Pulmonary artery endothelial cell (primary cell): Measurements from ENCODE around the gene WFIKKN1. TPM values are rescaled to one million over a fixed set of nuclear protein-coding genes. Genes with fewer than 3 reads are reported as not detected.

Source experiments
- DNase-seq: peaks from one replicate; pipeline ENCODE4 v3.0.0-alpha.2; 2011; ENCODE audit warnings: low read depth, low spot score
- total RNA-seq: library from RNA; depleted of rRNA; stranded (reverse); fragments of >200 nt; gene quantifications from 2 replicates; pipeline ENCODE4 v1.2.3, GENCODE V29; 2014

The WFIKKN1 gene
- total RNA-seq, 1 donor from 2014 or later, result 0.07 TPM

- no peak for DNase-seq
Measured at GRCh38 chr16:672851-673250, 42.1 kb downstream of the WFIKKN1 start.

GRCh38 chr16:673399-673991, 42.7 kb downstream of the WFIKKN1 start:
- no peak for DNase-seq

- no peak for DNase-seq
Measured at GRCh38 chr16:674214-674881, 43.6 kb downstream of the WFIKKN1 start.

- DNase-seq, result no peak
Measured at GRCh38 chr16:674968-675883, 44.4 kb downstream of the WFIKKN1 start, which contains the start of gene RHBDL1. TSS of gene RHBDL1 (plus strand) at chr16:675671. CDS start at chr16:675791, 120 bp downstream.

- no peak for DNase-seq
Measured at GRCh38 chr16:675884-676564, 45.2 kb downstream of the WFIKKN1 start.

- no peak for DNase-seq
Measured at GRCh38 chr16:676565-676902, 45.7 kb downstream of the WFIKKN1 start.

GRCh38 chr16:676913-677312, 46.1 kb downstream of the WFIKKN1 start:
- DNase-seq, result no peak

- no peak for DNase-seq
Measured at GRCh38 chr16:677316-678190, 46.8 kb downstream of the WFIKKN1 start.

- no peak for DNase-seq
Measured at GRCh38 chr16:678209-678857, 47.5 kb downstream of the WFIKKN1 start.

GRCh38 chr16:678858-679813, 48.4 kb downstream of the WFIKKN1 start:
- no peak for DNase-seq

- DNase-seq, result peak; percentile 44
Measured at GRCh38 chr16:679814-680624, 49.2 kb downstream of the WFIKKN1 start, which contains the start of gene STUB1. TSS of gene STUB1 (plus strand) at chr16:680410. CDS start at chr16:680526, 116 bp downstream.

GRCh38 chr16:680625-680945, 49.8 kb downstream of the WFIKKN1 start:
- no peak for DNase-seq

GRCh38 chr16:680967-681745, 50.4 kb downstream of the WFIKKN1 start:
- DNase-seq, result no peak

GRCh38 chr16:681746-682427, 51.1 kb downstream of the WFIKKN1 start:
- no peak for DNase-seq

- DNase-seq, result no peak
Measured at GRCh38 chr16:682493-683395, 52.0 kb downstream of the WFIKKN1 start.
